K562 (cell line): ENCODE data around the gene ABCA7. TPM values are rescaled to one million over a fixed set of nuclear protein-coding genes. Genes with fewer than 3 reads are reported as not detected.

Experiments used
- CCNT2 ChIP-seq: IDR thresholded peaks from 2 replicates; pipeline ENCODE4 v1.6.1; 2011; ENCODE audit warnings: borderline replicate concordance, low read depth, mild to moderate bottlenecking, moderate library complexity, mixed read lengths, low read length; ENCODE audit not compliant: insufficient read length; ENCODE audit errors: extremely low read depth
- CTBP1 ChIP-seq: fragments of 450-650 bp; IDR thresholded peaks from 2 replicates; pipeline ENCODE4 v1.6.1; 2016; ENCODE audit warnings: borderline replicate concordance
- PKNOX1 ChIP-seq: fragments of 450-650 bp; IDR thresholded peaks from 2 replicates; pipeline ENCODE4 v1.6.1; 2016
- POLR2B ChIP-seq: fragments of 450-650 bp; IDR thresholded peaks from 2 replicates; pipeline ENCODE4 v1.6.1; 2018; ENCODE audit warnings: low read depth; ENCODE audit not compliant: partially characterized antibody
- PRDM10 ChIP-seq: fragments of 450-650 bp; IDR thresholded peaks from 2 replicates; pipeline ENCODE4 v1.6.1; 2018; ENCODE audit not compliant: partially characterized antibody
- PRMT5 ChIP-seq: sonication (generic); formaldehyde crosslinking; IDR thresholded peaks from 2 replicates; pipeline ENCODE4 v1.5.0; 2020; ENCODE audit warnings: missing genetic modification reagents
- RBBP5 ChIP-seq: fragments of 200-600 bp; sonication (generic); IDR thresholded peaks from 2 replicates; pipeline ENCODE4 v1.6.1; 2012; ENCODE audit warnings: borderline replicate concordance, mild to moderate bottlenecking, low read length, control low read depth, inconsistent platforms; ENCODE audit not compliant: insufficient read depth, poor library complexity, severe bottlenecking
- TFAP4 ChIP-seq: sonication (generic); formaldehyde crosslinking; IDR thresholded peaks from 2 replicates; pipeline ENCODE4 v1.8.0; 2022; ENCODE audit warnings: missing genetic modification reagents, mild to moderate bottlenecking, moderate library complexity, borderline replicate concordance
- TSHZ1 ChIP-seq: fragments of 250-450 bp; sonication (Bioruptor Pico); IDR thresholded peaks from 2 replicates; pipeline ENCODE4 v1.4.0; 2020; ENCODE audit warnings: mild to moderate bottlenecking, moderate library complexity
- ZBTB33 ChIP-seq: sonication (generic); formaldehyde crosslinking; IDR thresholded peaks from 2 replicates; pipeline ENCODE4 v1.8.1; 2023; ENCODE audit warnings: mild to moderate bottlenecking, missing genetic modification reagents
- ZNF133 ChIP-seq: fragments of 250-450 bp; sonication (Bioruptor Pico); IDR thresholded peaks from 2 replicates; pipeline ENCODE4 v1.4.0; 2020; ENCODE audit warnings: mild to moderate bottlenecking
- ZNF280A ChIP-seq: fragments of 450-650 bp; IDR thresholded peaks from 2 replicates; pipeline ENCODE4 v1.6.1; 2018; ENCODE audit warnings: mild to moderate bottlenecking, low read depth; ENCODE audit not compliant: partially characterized antibody
- ZNF584 ChIP-seq: fragments of 200-800 bp; sonication (Bioruptor generic); IDR thresholded peaks from 2 replicates; pipeline ENCODE4 v1.6.1; 2016; ENCODE audit warnings: low read depth, mild to moderate bottlenecking, missing genetic modification characterization, missing compliant biosample characterization
- polyA plus RNA-seq, 8 experiments: library from polyadenylated mRNA; depleted of rRNA in 4 of 8; stranded (reverse) in 5 of 8; unstranded in 3 of 8; fragments of >200 nt; fragmentation: Nextera tagmentation in 2 of 8; fragmentation: Illumina TruSeq in 1 of 8; extraction: Ambion mirVana in 2 of 8; extraction: Trizol in 1 of 8; gene quantifications; 2 replicates each; pipeline versions ENCODE4 v1.2.1 to v1.2.3, GENCODE V29; 2011 to 2014; ENCODE audit warnings: inconsistent platforms in 1 of 8, missing spikeins in 1 of 8
- total RNA-seq, 7 experiments: library from RNA; depleted of rRNA in 6 of 7; stranded (reverse); fragments of >200 nt in 6 of 7; fragmentation: Illumina TruSeq in 2 of 7; extraction: Trizol in 2 of 7; gene quantifications; 2 replicates each; pipeline versions ENCODE4 v1.2.1 to v1.2.3, GENCODE V29; 2011 to 2021; ENCODE audit warnings: low replicate concordance in 1 of 7

The ABCA7 gene
- total and polyA plus RNA-seq, 9 of the 15 experiments (the other 6 are each of a cell fraction or from before 2014, with no cell fraction given) = 2.3 to 96.1 (median 31.2) TPM

GRCh38 chr19:1079566-1080111, 39.7 kb downstream of the ABCA7 start (continued):
- peak; percentile 59 for TF ChIP-seq PKNOX1
- no peak for TF ChIP-seq PRMT5 (CRISPR knock-in tag)
- TF ChIP-seq ZNF133 = no peak
- TF ChIP-seq CTBP1 = peak; percentile 52; the same call in 1 of the 2 replicates
- peak; percentile 28; the same call in 1 of the 2 replicates for TF ChIP-seq TFAP4 (CRISPR knock-in tag)
- peak; percentile 91 for TF ChIP-seq PRDM10
- peak; percentile 22 for TF ChIP-seq CCNT2
- no peak for TF ChIP-seq TSHZ1 (CRISPR knock-in tag)
- TF ChIP-seq ZNF280A = no peak
- TF ChIP-seq ZNF584 = no peak
- TF ChIP-seq ZBTB33 (CRISPR knock-in tag) = peak; percentile 89; the same call in 1 of the 2 replicates
- no peak for TF ChIP-seq POLR2B
- TF ChIP-seq RBBP5 = no peak
